Measurements from ENCODE around the gene KIF11. TPM values are rescaled to one million over a fixed set of nuclear protein-coding genes. Genes with fewer than 3 reads are reported as not detected.
A peak's percentile ranks its signal among the peaks of the same experiment; 100 is the strongest.
"Not testable (repeated sequence)": the region's sequence is repeated elsewhere in the genome, so short reads cannot be mapped to it uniquely, and the experiment has no call there.

Gene KIF11
- total RNA-seq, 4 donors from 2014 or later = under 0.01 to 1.0 (median 0.56) TPM

GRCh38 chr10:92573798-92574547 is 19.0 kb upstream of the KIF11 start, which contains the start of gene IDE:
Gene IDE (minus strand): TSS chr10:92574093. CDS start chr10:92574019, 74 bp downstream.
- 0 to 1% methylated on average over 10 to 46 of the region's 80 CpGs for WGBS, 2 donors
- DNase-seq (ENCODE audit: low spot score in 2 of 2) = peak; percentile 61 to 72
- Histone ChIP-seq H3K36me3 (peaks cover 0 to 7% (median 0%) of the 10 kb centered on the region in 3 donors), H3K27me3 (no peaks in the 10 kb centered on the region), H3K4me3 (peak within 1 kb of the TSS; percentile 69 to 94 (median 84)), H3K27ac (peak within 1 kb of the TSS; percentile 74 to 90 (median 87)), H3K4me1 (peaks cover 0 to 43% (median 12%) of the 10 kb centered on the region in 4 donors), H3K9me3 (no peaks in the 10 kb centered on the region)
- TF ChIP-seq EP300 (IDR thresholded peaks at IDR 0.05) = peak in 1 of 2 donors; percentile 71
- TF ChIP-seq CTCF (IDR thresholded peaks at IDR 0.05) = peak; percentile 85 to 90 (median 88)
- peak; percentile 13 to 27 for TF ChIP-seq POLR2A (IDR thresholded peaks at IDR 0.05)

- peak overlapping the region; percentile 74 to 90 (median 87) for H3K27ac ChIP-seq
- DNase-seq (ENCODE audit: low spot score in 2 of 2) = no peak
- no peaks in the 10 kb centered on the region for H3K9me3 ChIP-seq
- peaks cover 0 to 42% (median 12%) of the 10 kb centered on the region in 4 donors for H3K4me1 ChIP-seq
- H3K27me3 ChIP-seq = no peaks in the 10 kb centered on the region
- H3K36me3 ChIP-seq = peaks cover 0 to 5% (median 0%) of the 10 kb centered on the region in 3 donors
- TF ChIP-seq POLR2A (IDR thresholded peaks at IDR 0.05) = no peak
- no peak for TF ChIP-seq CTCF (IDR thresholded peaks at IDR 0.05)
- no peak for TF ChIP-seq EP300 (IDR thresholded peaks at IDR 0.05)
- peak overlapping the region; percentile 69 to 94 (median 84) for H3K4me3 ChIP-seq
- WGBS, 2 donors = 11 to 19% methylated on average over 14 to 22 of the region's 22 CpGs
Observed at GRCh38 chr10:92574548-92575261, 18.2 kb upstream of the KIF11 start.

GRCh38 chr10:92575961-92576360 is 17.0 kb upstream of the KIF11 start:
- peaks cover 0 to 29% (median 12%) of the 10 kb centered on the region in 4 donors for H3K4me1 ChIP-seq
- no peaks in the 10 kb centered on the region for H3K9me3 ChIP-seq
- no peaks in the 10 kb centered on the region for H3K27me3 ChIP-seq
- no peak for DNase-seq (ENCODE audit: low spot score in 2 of 2)
- TF ChIP-seq EP300 (IDR thresholded peaks at IDR 0.05) (no peak), CTCF (IDR thresholded peaks at IDR 0.05) (no peak), POLR2A (IDR thresholded peaks at IDR 0.05) (no peak)
- no peaks in the 10 kb centered on the region for H3K36me3 ChIP-seq
- H3K27ac ChIP-seq = no peak overlapping the region
- H3K4me3 ChIP-seq = no peak overlapping the region

GRCh38 chr10:92582347-92582746 is 10.6 kb upstream of the KIF11 start:
- H3K36me3 ChIP-seq; H3K4me1 ChIP-seq; H3K27me3 ChIP-seq; H3K4me3 ChIP-seq; H3K9me3 ChIP-seq; H3K27ac ChIP-seq; DNase-seq (ENCODE audit: low spot score in 2 of 2): not testable (repeated sequence)
- 94% methylated on average over 6 of the region's 6 CpGs for WGBS, 2 donors

GRCh38 chr10:92590623-92591549 is 2.0 kb upstream of the KIF11 start:
- no peaks in the 10 kb centered on the region for H3K9me3 ChIP-seq
- no peaks in the 10 kb centered on the region for H3K36me3 ChIP-seq
- peaks cover 0 to 20% (median 13%) of the 10 kb centered on the region in 4 donors for H3K4me1 ChIP-seq
- TF ChIP-seq CTCF (IDR thresholded peaks at IDR 0.05) (peak in 1 of 5 experiments; percentile 19), EP300 (IDR thresholded peaks at IDR 0.05) (no peak)
- 29 to 42% methylated on average over 19 of the region's 19 CpGs for WGBS, 2 donors
- peak overlapping the region; percentile 37 to 73 (median 58) for H3K4me3 ChIP-seq
- no peaks in the 10 kb centered on the region for H3K27me3 ChIP-seq
- peak; percentile 49 to 72 for DNase-seq (ENCODE audit: low spot score in 2 of 2)
- peak overlapping the region; percentile 83 to 95 (median 94) for H3K27ac ChIP-seq

Data from tibial nerve (tissue), 4 donors.